ENCODE measurements around the gene FOXA2. TPM values are rescaled to one million over a fixed set of nuclear protein-coding genes. Genes with fewer than 3 reads are reported as not detected.

FOXA2 gene
- total RNA-seq, 2 donors from 2014 or later: 86.7 to 123 TPM

GRCh38 chr20:22572023-22572422 is 12.3 kb downstream of the FOXA2 start:
- Mint-ChIP-seq H3K27me3 (ENCODE audit: insufficient read depth) (peaks cover 71% of the 10 kb centered on the region), H3K9me3 (no peaks in the 10 kb centered on the region), H3K4me1 (peaks cover 74% of the 10 kb centered on the region), H3K36me3 (ENCODE audit: low read depth) (peaks cover 8% of the 10 kb centered on the region), H3K27ac (peak overlapping the region; percentile 91), H3K4me3 (peak overlapping the region; percentile 34)
- Histone ChIP-seq H3K9ac (ENCODE audit: extremely low read depth, low read length, poor library complexity, severe bottlenecking) (peak overlapping the region; percentile 38), H3K27me3 (ENCODE audit: control insufficient read depth, insufficient read depth, low read length, poor library complexity, severe bottlenecking) (peaks cover 31% of the 10 kb centered on the region), H3K27ac (ENCODE audit: low read depth, low read length) (no peak overlapping the region), H3K36me3 (ENCODE audit: control insufficient read depth, insufficient read depth, low read length) (peaks cover 19% of the 10 kb centered on the region), H3K9me3 (ENCODE audit: control insufficient read depth, low read length) (no peaks in the 10 kb centered on the region), H3K4me3 (ENCODE audit: low read length) (peak overlapping the region; percentile 37), H3K4me1 (ENCODE audit: control insufficient read depth, insufficient read depth, low read length) (peaks cover 54% of the 10 kb centered on the region)
- no peak for TF ChIP-seq CTCF (conservative IDR thresholded peaks at IDR 0.05)
- 46 to 53% methylated on average over 3 of the region's 3 CpGs for WGBS, 2 experiments (ENCODE audit: insufficient coverage in 1 of 2, insufficient read length in 1 of 2)
- DNase-seq: no peak

DNA sequence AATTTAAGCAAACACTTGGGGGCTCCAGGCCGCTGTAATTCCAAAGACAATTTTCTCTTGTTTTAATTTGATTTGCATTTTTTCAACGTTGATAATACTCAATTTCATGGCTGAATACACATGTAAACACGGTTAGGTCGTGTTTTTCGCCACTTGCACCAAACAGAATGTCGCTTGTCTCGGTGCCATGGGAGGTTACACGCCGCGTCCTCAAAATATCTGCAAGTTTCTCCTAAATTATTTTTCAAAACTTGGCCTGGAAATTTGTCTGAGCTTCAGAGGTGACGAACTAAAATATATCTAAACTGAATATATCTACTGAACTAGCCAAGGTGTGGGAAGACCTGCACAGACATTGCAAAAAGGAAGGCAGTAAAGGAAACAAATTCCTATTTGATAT is 15.0 kb downstream of the FOXA2 start:
- H3K4me3 Mint-ChIP-seq: peak overlapping the region; percentile 59
- H3K27ac Mint-ChIP-seq: peak overlapping the region; percentile 86
- H3K4me1 Mint-ChIP-seq: peaks cover 90% of the 10 kb centered on the region
- H3K9me3 Mint-ChIP-seq: no peaks in the 10 kb centered on the region
- Histone ChIP-seq H3K9ac (ENCODE audit: extremely low read depth, low read length, poor library complexity, severe bottlenecking) (peak overlapping the region; percentile 55), H3K4me3 (ENCODE audit: low read length) (peak overlapping the region; percentile 58), H3K9me3 (ENCODE audit: control insufficient read depth, low read length) (no peaks in the 10 kb centered on the region), H3K36me3 (ENCODE audit: control insufficient read depth, insufficient read depth, low read length) (peaks cover 46% of the 10 kb centered on the region), H3K4me1 (ENCODE audit: control insufficient read depth, insufficient read depth, low read length) (peaks cover 67% of the 10 kb centered on the region), H3K27ac (ENCODE audit: low read depth, low read length) (no peak overlapping the region), H3K27me3 (ENCODE audit: control insufficient read depth, insufficient read depth, low read length, poor library complexity, severe bottlenecking) (peaks cover 27% of the 10 kb centered on the region)
- no peak for TF ChIP-seq CTCF (conservative IDR thresholded peaks at IDR 0.05)
- 5 to 24% methylated on average over 6 to 11 of the region's 11 CpGs for WGBS, 2 experiments (ENCODE audit: insufficient coverage in 1 of 2, insufficient read length in 1 of 2)
- peaks cover 70% of the 10 kb centered on the region for H3K27me3 Mint-ChIP-seq (ENCODE audit: insufficient read depth)
- no peak for DNase-seq
- peaks cover 32% of the 10 kb centered on the region for H3K36me3 Mint-ChIP-seq (ENCODE audit: low read depth)

DNA sequence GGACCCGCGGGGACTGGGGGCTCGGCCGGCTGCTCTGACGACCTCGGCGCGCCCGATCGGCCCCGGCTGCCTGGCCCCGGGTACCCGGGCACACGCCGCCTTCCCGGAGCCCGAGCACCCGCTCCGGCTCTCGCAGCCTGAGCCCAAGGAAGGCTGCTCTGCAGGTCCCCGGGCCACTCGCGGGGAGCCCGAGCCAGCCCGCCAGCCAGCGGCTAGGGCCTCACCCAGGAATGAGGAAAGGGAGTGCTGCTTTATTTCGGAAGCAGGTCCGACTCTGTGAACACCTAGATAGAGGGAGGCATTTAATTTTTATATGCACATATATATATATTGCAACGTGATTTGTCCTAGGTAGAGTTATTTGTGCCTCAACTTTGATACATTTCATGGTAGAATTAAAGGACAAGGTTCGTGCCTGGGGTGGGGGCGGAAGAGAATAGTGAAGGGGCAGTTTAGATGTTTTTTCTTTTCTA is 15.5 kb downstream of the FOXA2 start:
- TF ChIP-seq CTCF (conservative IDR thresholded peaks at IDR 0.05): no peak
- H3K36me3 Mint-ChIP-seq (ENCODE audit: low read depth): peaks cover 36% of the 10 kb centered on the region
- 0 to 6% methylated on average over 5 to 29 of the region's 31 CpGs for WGBS, 2 experiments (ENCODE audit: insufficient coverage in 1 of 2, insufficient read length in 1 of 2)
- peaks cover 75% of the 10 kb centered on the region for H3K27me3 Mint-ChIP-seq (ENCODE audit: insufficient read depth)
- Histone ChIP-seq H3K27ac (ENCODE audit: low read depth, low read length) (no peak overlapping the region), H3K27me3 (ENCODE audit: control insufficient read depth, insufficient read depth, low read length, poor library complexity, severe bottlenecking) (peaks cover 27% of the 10 kb centered on the region), H3K9ac (ENCODE audit: extremely low read depth, low read length, poor library complexity, severe bottlenecking) (peak overlapping the region; percentile 55), H3K36me3 (ENCODE audit: control insufficient read depth, insufficient read depth, low read length) (peaks cover 50% of the 10 kb centered on the region), H3K9me3 (ENCODE audit: control insufficient read depth, low read length) (no peaks in the 10 kb centered on the region), H3K4me1 (ENCODE audit: control insufficient read depth, insufficient read depth, low read length) (peaks cover 71% of the 10 kb centered on the region), H3K4me3 (ENCODE audit: low read length) (peak overlapping the region; percentile 58)
- no peaks in the 10 kb centered on the region for H3K9me3 Mint-ChIP-seq
- H3K4me1 Mint-ChIP-seq: peaks cover 91% of the 10 kb centered on the region
- DNase-seq: peak; percentile 70
- H3K4me3 Mint-ChIP-seq: peak overlapping the region; percentile 59
- H3K27ac Mint-ChIP-seq: peak overlapping the region; percentile 86
